Mucosa of stomach (tissue), 1 donor: ENCODE results near the gene TSPAN16.

Experiments used
- H3K27me3 ChIP-seq: one replicate; pipeline ENCODE4 v1.7.0; 2013; ENCODE audit warnings: mild to moderate bottlenecking, low read length; ENCODE audit not compliant: control insufficient read depth, insufficient read depth
- H3K36me3 ChIP-seq: one replicate; pipeline ENCODE4 v1.7.0; 2013; ENCODE audit warnings: low read length; ENCODE audit not compliant: control insufficient read depth, insufficient read depth
- H3K4me1 ChIP-seq: one replicate; pipeline ENCODE4 v1.7.0; 2013; ENCODE audit warnings: mild to moderate bottlenecking, low read length; ENCODE audit not compliant: control insufficient read depth, insufficient read depth
- H3K4me3 ChIP-seq: one replicate; pipeline ENCODE4 v1.7.0; 2013; ENCODE audit warnings: low read length
- H3K9ac ChIP-seq: one replicate; pipeline ENCODE4 v1.7.0; 2013; ENCODE audit warnings: mild to moderate bottlenecking, low read length, moderate library complexity
- H3K9me3 ChIP-seq: one replicate; pipeline ENCODE4 v1.7.0; 2013; ENCODE audit warnings: mild to moderate bottlenecking, low read length, moderate library complexity; ENCODE audit not compliant: control insufficient read depth
- donor health status: Pancreatic carcinoma.

TSPAN16 gene

GRCh38 chr19:11295665-11296245 lies at the start of gene TSPAN16:
TSPAN16 (plus strand) TSS chr19:11296160; CDS start chr19:11296298, 138 bp downstream.
- Histone ChIP-seq H3K9me3 (no peaks in the 10 kb centered on the region), H3K27me3 (no peaks in the 10 kb centered on the region), H3K36me3 (no peaks in the 10 kb centered on the region), H3K4me1 (peaks cover 4% of the 10 kb centered on the region), H3K4me3 (no peak within 1 kb of the TSS), H3K9ac (no peak within 1 kb of the TSS)

GRCh38 chr19:11246941-11247340 lies 49.0 kb upstream of the TSPAN16 start:
- Histone ChIP-seq H3K4me1 (peaks cover 5% of the 10 kb centered on the region), H3K36me3 (no peaks in the 10 kb centered on the region), H3K9ac (no peak overlapping the region), H3K9me3 (no peaks in the 10 kb centered on the region), H3K4me3 (no peak overlapping the region), H3K27me3 (no peaks in the 10 kb centered on the region)

- Histone ChIP-seq H3K9ac (no peak overlapping the region), H3K36me3 (no peaks in the 10 kb centered on the region), H3K27me3 (no peaks in the 10 kb centered on the region), H3K4me3 (no peak overlapping the region), H3K9me3 (no peaks in the 10 kb centered on the region), H3K4me1 (peaks cover 5% of the 10 kb centered on the region)
Observed at GRCh38 chr19:11247391-11247790, 48.6 kb upstream of the TSPAN16 start.

- no peak overlapping the region for H3K4me3 ChIP-seq
Observed at GRCh38 chr19:11247934-11248333, 48.0 kb upstream of the TSPAN16 start.

GRCh38 chr19:11248852-11249251 lies 47.1 kb upstream of the TSPAN16 start:
- Histone ChIP-seq H3K27me3 (no peaks in the 10 kb centered on the region), H3K36me3 (no peaks in the 10 kb centered on the region), H3K9ac (no peak overlapping the region), H3K4me3 (no peak overlapping the region), H3K9me3 (no peaks in the 10 kb centered on the region), H3K4me1 (peaks cover under 1% of the 10 kb centered on the region)

More at GRCh38 chr19:11247934-11248333, 48.0 kb upstream of the TSPAN16 start:
- Histone ChIP-seq H3K4me1 (peaks cover 5% of the 10 kb centered on the region), H3K27me3 (no peaks in the 10 kb centered on the region), H3K36me3 (no peaks in the 10 kb centered on the region), H3K9ac (no peak overlapping the region), H3K9me3 (no peaks in the 10 kb centered on the region)

GRCh38 chr19:11251217-11251616 lies 44.7 kb upstream of the TSPAN16 start:
- no peaks in the 10 kb centered on the region for H3K9me3 ChIP-seq
- no peak overlapping the region for H3K9ac ChIP-seq
- H3K27me3 ChIP-seq = no peaks in the 10 kb centered on the region
- H3K4me1 ChIP-seq = no peaks in the 10 kb centered on the region
- no peaks in the 10 kb centered on the region for H3K36me3 ChIP-seq
- no peak overlapping the region for H3K4me3 ChIP-seq

- H3K4me1 ChIP-seq = no peaks in the 10 kb centered on the region
- H3K36me3 ChIP-seq = no peaks in the 10 kb centered on the region
- no peaks in the 10 kb centered on the region for H3K27me3 ChIP-seq
- H3K9ac ChIP-seq = no peak overlapping the region
- H3K9me3 ChIP-seq = no peaks in the 10 kb centered on the region
- H3K4me3 ChIP-seq = no peak overlapping the region
Observed at GRCh38 chr19:11251650-11252314, 44.2 kb upstream of the TSPAN16 start.

- H3K9ac ChIP-seq = no peak overlapping the region
- H3K27me3 ChIP-seq = no peaks in the 10 kb centered on the region
- no peak overlapping the region for H3K4me3 ChIP-seq
- no peaks in the 10 kb centered on the region for H3K9me3 ChIP-seq
- no peaks in the 10 kb centered on the region for H3K4me1 ChIP-seq
- H3K36me3 ChIP-seq = no peaks in the 10 kb centered on the region
Observed at GRCh38 chr19:11252665-11253355, 43.1 kb upstream of the TSPAN16 start.

GRCh38 chr19:11254666-11255065 lies 41.3 kb upstream of the TSPAN16 start:
- Histone ChIP-seq H3K36me3 (no peaks in the 10 kb centered on the region), H3K4me3 (no peak overlapping the region), H3K4me1 (no peaks in the 10 kb centered on the region), H3K9ac (no peak overlapping the region), H3K27me3 (no peaks in the 10 kb centered on the region), H3K9me3 (no peaks in the 10 kb centered on the region)

- H3K9ac ChIP-seq = no peak overlapping the region
- no peak overlapping the region for H3K4me3 ChIP-seq
- H3K36me3 ChIP-seq = no peaks in the 10 kb centered on the region
- H3K4me1 ChIP-seq = no peaks in the 10 kb centered on the region
- H3K27me3 ChIP-seq = no peaks in the 10 kb centered on the region
- H3K9me3 ChIP-seq = no peaks in the 10 kb centered on the region
Observed at GRCh38 chr19:11256189-11256588, 39.8 kb upstream of the TSPAN16 start.

GRCh38 chr19:11257846-11258380 lies 38.0 kb upstream of the TSPAN16 start:
- H3K27me3 ChIP-seq = no peaks in the 10 kb centered on the region
- H3K9me3 ChIP-seq = no peaks in the 10 kb centered on the region
- H3K4me1 ChIP-seq = peaks cover 5% of the 10 kb centered on the region

GRCh38 chr19:11260996-11261395 lies 35.0 kb upstream of the TSPAN16 start:
- Histone ChIP-seq H3K4me1 (peaks cover 32% of the 10 kb centered on the region), H3K27me3 (no peaks in the 10 kb centered on the region), H3K36me3 (no peaks in the 10 kb centered on the region), H3K9ac (peak overlapping the region; percentile 84), H3K9me3 (no peaks in the 10 kb centered on the region), H3K4me3 (no peak overlapping the region)

More at GRCh38 chr19:11257846-11258380, 38.0 kb upstream of the TSPAN16 start:
- Histone ChIP-seq H3K9ac (no peak overlapping the region), H3K36me3 (no peaks in the 10 kb centered on the region), H3K4me3 (no peak overlapping the region)
